Measurements from ENCODE around the gene ADGRV1.
"Not testable (repeated sequence)": the region's sequence is repeated elsewhere in the genome, so short reads cannot be mapped to it uniquely, and the experiment has no call there.

Gene ADGRV1

GRCh38 chr5:90549729-90550275 lies 8.8 kb upstream of the ADGRV1 start:
- DNase-seq = peak; percentile 72

- no peak for DNase-seq
Observed at GRCh38 chr5:90550963-90551362, 7.6 kb upstream of the ADGRV1 start.

- DNase-seq = no peak
Observed at GRCh38 chr5:90551376-90551775, 7.2 kb upstream of the ADGRV1 start.

- no peak for DNase-seq
Observed at GRCh38 chr5:90553711-90554110, 4.9 kb upstream of the ADGRV1 start.

GRCh38 chr5:90554358-90555006 lies 4.1 kb upstream of the ADGRV1 start:
- no peak for DNase-seq

DNA sequence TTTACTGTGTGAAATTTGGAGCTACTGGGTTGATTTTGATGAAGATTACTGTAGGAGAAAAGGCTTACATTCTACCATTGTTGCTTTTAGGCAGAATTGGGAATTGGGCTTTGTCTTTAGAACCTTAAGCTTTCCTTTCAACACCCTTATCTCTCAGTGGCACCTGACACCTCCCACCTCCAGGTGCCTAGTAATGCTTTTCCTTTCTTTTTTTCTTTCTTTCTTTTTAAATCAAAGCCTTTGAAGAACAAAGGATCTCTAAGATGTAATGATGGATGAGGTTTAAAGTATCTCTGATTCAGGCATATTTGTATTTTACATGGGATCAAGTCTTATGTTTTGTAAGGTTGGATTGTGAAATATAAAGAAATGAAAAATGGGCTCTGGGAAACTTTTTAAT lies 2.9 kb upstream of the ADGRV1 start:
- DNase-seq = no peak

DNA sequence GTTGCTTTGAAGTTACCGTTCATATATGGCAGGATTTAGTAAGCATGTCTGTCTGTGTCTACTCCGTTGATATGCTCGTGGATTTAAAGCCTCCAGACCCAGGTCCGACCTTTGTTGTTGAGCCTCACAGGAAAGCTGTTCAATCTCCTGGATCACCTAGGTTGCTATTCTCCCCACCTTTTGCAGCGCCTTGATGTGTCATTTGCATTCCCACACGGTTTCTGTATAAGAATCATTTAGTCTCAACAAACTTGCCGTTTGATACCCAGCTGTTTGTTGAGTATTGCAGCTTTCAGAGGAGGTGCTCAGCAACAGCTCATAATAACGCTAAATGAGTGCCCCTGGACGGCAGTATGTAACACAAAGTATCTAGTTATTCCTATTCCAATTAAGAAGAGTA lies 1.2 kb upstream of the ADGRV1 start:
- DNase-seq = no peak

GRCh38 chr5:90557871-90558270 lies 726 bp upstream of the ADGRV1 start:
- no peak for DNase-seq

- no peak for DNase-seq
Observed at GRCh38 chr5:90560771-90561170, 2.2 kb downstream of the ADGRV1 start.

GRCh38 chr5:90561766-90562165 lies 3.2 kb downstream of the ADGRV1 start:
- DNase-seq = no peak

GRCh38 chr5:90562341-90562740 lies 3.7 kb downstream of the ADGRV1 start:
- DNase-seq = no peak

DNA sequence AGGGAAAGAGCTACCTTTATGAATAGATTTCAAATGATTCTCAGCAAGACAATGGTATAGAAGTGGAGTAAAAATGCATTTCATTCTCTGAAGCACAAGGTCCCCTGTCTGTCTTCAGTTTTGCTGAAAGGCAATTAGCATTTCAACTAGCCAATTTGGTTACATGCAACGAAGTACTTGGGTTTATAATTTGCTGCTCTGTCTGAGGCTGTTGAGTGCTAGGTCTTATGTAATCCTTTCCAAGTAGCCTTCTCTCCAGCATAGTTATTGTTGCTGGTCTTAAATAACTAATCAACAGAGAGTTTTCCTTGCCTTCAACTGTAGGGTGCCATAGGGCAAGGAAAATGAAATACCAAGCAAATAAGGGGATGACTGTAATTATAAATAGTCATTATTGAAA lies 4.5 kb downstream of the ADGRV1 start:
- DNase-seq = no peak

DNA sequence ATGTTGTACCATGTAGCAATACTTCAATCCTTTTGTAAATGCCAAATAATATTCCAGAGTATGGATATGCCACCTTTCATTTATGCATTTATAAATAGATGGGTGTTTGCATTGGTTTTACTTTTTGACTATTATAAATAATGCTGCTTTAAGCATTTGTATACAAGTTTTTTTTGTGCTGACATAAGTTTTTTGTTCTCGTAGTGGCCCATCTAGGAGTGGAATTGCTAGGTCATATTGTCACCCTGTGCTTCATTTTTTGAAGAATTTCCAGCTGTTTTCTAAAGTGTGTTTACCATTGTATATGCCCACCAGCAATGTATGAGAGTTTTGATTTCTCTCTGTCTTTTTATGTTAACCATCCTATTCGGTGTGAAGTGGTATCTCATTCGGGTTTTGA lies 6.9 kb downstream of the ADGRV1 start:
- DNase-seq = no peak

DNA sequence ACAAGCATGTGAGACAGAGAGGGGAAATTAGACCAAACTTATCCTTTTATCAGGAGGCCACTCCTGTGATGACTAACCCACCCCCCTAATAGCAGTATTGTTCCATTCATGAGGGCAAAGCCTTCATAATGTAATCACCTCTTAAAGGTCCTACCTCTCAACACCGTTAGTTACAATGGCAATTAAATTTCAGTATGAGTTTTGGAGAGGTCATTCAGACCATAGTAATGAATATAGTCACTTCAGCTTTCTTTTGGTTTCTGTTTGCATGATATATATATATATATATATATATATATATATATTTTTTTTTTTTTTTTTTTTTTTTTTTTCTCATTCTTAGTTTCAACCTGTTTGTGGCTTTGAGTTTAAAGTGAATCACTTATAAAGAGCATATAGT lies 10.5 kb downstream of the ADGRV1 start:
- no peak for DNase-seq

- DNase-seq = no peak
Observed at GRCh38 chr5:90570034-90570433, 11.4 kb downstream of the ADGRV1 start.

GRCh38 chr5:90571147-90571773 lies 12.7 kb downstream of the ADGRV1 start:
- no peak for DNase-seq

DNA sequence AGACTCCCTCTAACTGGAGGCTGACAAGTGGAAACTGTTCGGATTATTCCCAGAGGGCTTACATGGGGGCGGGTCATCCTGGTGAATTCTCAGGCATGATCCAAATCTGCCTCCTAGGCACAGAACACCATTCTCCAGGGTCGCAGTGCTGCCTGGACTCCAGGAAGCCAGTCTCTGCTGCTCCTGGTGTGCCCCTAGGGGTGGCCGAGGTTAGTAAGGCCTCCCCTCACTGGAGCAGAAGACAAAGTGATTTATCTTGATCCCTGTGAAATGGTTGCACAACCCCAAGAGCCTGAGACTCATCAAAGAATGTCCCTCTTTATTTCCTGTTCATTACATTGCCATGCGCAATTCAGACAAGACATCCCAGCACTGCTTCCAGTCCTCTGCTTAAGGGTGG lies 17.1 kb downstream of the ADGRV1 start:
- no peak for DNase-seq

GRCh38 chr5:90576566-90576965 lies 18.0 kb downstream of the ADGRV1 start:
- peak; percentile 15 for DNase-seq

DNA sequence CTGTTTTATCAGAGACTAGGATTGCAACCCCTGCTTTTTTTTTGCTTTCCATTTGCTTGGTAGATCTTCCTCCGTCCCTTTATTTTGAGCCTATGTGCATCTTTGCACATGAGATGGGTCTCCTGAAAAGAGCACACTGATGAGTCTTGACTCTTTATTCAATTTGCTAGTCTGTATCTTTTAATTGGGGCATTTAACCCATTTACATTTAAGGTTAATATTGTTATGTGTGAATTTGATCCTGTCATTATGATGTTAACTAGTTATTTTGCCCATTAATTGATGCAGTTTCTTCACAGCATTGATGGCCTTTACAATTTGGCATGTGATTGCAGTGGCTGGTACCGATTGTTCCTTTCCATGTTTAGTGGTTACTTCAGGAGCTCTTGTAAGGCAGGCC lies 21.3 kb downstream of the ADGRV1 start:
- not testable (repeated sequence) for DNase-seq

GRCh38 chr5:90581956-90582355 lies 23.4 kb downstream of the ADGRV1 start:
- no peak for DNase-seq

- DNase-seq = no peak
Observed at GRCh38 chr5:90585337-90585986, 26.9 kb downstream of the ADGRV1 start.

DNA sequence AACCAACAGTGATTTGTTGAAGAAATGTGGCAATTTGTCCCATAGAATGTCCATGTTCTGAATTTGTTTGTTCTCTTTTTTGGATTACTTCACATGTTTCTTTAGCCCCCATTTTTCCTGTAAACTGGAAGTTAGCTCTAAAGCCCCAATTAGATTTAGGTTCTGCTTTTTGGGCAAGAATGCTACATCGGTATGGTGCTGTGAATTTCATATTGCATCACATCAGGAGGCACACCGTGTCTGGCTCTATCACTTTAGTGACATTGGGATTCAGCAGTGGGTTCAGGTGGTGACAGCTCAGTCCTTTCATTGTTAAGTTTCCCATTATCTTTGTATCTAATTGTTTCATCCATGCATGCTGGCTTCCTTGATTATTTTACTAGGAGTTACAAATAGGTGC lies 27.9 kb downstream of the ADGRV1 start:
- DNase-seq = no peak

GRCh38 chr5:90590170-90590569 lies 31.6 kb downstream of the ADGRV1 start:
- no peak for DNase-seq

DNA sequence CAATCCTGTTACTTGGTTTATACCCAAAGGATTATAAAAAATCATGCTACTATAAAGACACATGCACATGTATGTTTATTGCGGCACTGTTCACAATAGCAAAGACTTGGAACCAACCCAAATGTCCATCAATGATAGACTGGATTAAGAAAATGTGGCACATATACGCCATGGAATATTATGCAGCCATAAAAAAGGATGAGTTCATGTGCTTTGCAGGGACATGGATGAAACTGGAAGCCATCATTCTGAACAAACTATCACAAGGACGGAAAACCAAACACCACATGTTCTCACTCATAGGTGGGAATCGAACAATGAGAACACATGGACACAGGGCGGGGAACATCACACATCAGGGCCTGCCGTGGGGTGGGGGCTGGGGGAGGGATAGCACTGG lies 34.5 kb downstream of the ADGRV1 start:
- DNase-seq = not testable (repeated sequence)

Measured in hematopoietic multipotent progenitor cell treated with erythropoietin and hydrocortisone succinate and interleukin-3 and kit ligand, for 6 days (in vitro differentiated cells).